Fibroblast of the aortic adventitia (primary cell): ENCODE measurements around the gene LRMDA. TPM values are rescaled to one million over a fixed set of nuclear protein-coding genes. Genes with fewer than 3 reads are reported as not detected.

ENCODE experiments used
- DNase-seq: peaks from one replicate; pipeline ENCODE4 v3.0.0-alpha.2; 2010; ENCODE audit warnings: low read depth
- H3K4me3 ChIP-seq: 2 replicates; pipeline ENCODE4 v1.5.1; 2011; ENCODE audit warnings: low read depth, mild to moderate bottlenecking, control low read depth, low read length, moderate library complexity
- CTCF ChIP-seq: IDR thresholded peaks from 2 replicates; pipeline ENCODE4 v1.5.1; 2011; ENCODE audit warnings: mild to moderate bottlenecking, low read length, control low read depth, inconsistent platforms; ENCODE audit not compliant: insufficient read depth
- total RNA-seq: library from RNA; depleted of rRNA; stranded (reverse); fragments of >200 nt; gene quantifications from 2 replicates; pipeline ENCODE4 v1.2.3, GENCODE V29; 2012; ENCODE audit warnings: low replicate concordance

Gene LRMDA
- total RNA-seq, 1 donor, result 6.3 TPM

DNA sequence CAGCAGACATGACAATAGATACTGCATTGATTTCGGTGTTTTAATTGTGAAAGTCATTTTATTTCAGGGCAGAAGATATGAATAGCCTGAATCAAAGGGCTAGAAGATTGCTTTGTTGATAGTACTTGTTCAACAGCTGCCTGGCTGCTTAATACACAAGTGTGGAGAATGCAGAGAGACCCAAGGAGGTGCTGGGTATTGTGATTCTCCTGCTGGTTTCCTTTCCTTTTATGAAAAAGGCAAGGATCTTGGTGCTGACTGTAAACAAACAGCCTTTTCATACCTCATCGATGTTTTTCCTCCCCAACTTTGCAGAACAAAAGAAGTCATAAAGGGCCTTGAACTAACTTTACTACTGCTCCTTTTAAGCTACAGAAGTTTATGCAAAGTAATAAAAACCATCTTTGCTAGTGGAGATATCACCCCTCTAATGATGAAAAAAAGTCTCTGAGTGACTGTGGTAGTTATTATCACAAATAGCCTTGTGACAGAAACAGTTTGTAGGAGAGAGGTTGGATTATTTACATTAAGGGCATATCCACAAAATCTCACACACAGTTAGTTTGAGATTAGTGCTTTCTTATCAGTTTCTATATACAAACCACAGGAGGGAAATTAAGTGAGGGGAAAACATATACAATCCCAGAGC lies 800.0 kb downstream of the LRMDA start:
- no peak for DNase-seq
- H3K4me3 ChIP-seq, result no peak overlapping the region
- TF ChIP-seq CTCF, result no peak

GRCh38 chr10:76234499-76235226 lies 803.2 kb downstream of the LRMDA start:
- no peak for DNase-seq
- no peak for TF ChIP-seq CTCF
- H3K4me3 ChIP-seq, result no peak overlapping the region

- H3K4me3 ChIP-seq, result no peak overlapping the region
- no peak for TF ChIP-seq CTCF
- DNase-seq, result no peak
These were observed 804.9 kb downstream of the LRMDA start for GRCh38 chr10:76236356-76236755.

DNA sequence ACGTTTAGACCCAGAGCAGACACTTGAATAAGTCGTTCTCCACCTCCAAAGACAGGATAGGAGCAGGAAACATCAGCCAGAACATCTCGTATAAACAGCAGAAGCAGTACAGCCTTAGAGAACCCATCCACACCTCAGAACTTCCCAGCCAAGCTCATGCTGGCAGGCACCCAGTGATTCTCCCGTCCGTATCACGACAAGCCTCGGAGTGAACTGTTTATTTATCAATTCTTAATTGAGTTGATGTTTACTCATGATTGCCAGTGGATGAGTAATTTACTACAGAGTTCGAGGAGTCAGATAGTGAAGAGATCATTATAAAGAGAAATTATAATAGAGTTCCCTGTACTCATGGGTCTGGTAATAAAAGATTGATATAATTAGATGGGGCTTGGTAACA lies 811.5 kb downstream of the LRMDA start:
- no peak for DNase-seq
- TF ChIP-seq CTCF, result no peak
- no peak overlapping the region for H3K4me3 ChIP-seq

- no peak for DNase-seq
- no peak for TF ChIP-seq CTCF
- no peak overlapping the region for H3K4me3 ChIP-seq
These were observed 812.8 kb downstream of the LRMDA start for GRCh38 chr10:76244061-76244686.

- no peak for TF ChIP-seq CTCF
- no peak for DNase-seq
- no peak overlapping the region for H3K4me3 ChIP-seq
These were observed 814.6 kb downstream of the LRMDA start for GRCh38 chr10:76245951-76246495.
